ENCODE measurements around the gene NOC2L.

- no peak for TF ChIP-seq CTCF (IDR thresholded peaks at IDR 0.05)
- TF ChIP-seq EP300 (IDR thresholded peaks at IDR 0.05): no peak
- no peak for TF ChIP-seq POLR2A (IDR thresholded peaks at IDR 0.05)
- TF ChIP-seq POLR2AphosphoS5 (IDR thresholded peaks at IDR 0.05): no peak
Measured at GRCh38 chr1:910311-910880, 48.7 kb downstream of the NOC2L start.
